HG02938 (cell line): ENCODE results near the gene UBASH3A.
"Not testable (repeated sequence)": the region's sequence is repeated elsewhere in the genome, so short reads cannot be mapped to it uniquely, and the experiment has no call there.

Source experiments
- ATAC-seq: cut with Tn5 transposase; IDR thresholded peaks from one replicate; pipeline ENCODE4 v1.9.1; 2021; ENCODE audit warnings: mild to moderate bottlenecking, moderate library complexity; ENCODE audit not compliant: unreplicated experiment

Gene UBASH3A

GRCh38 chr21:42390193-42390592, 13.5 kb upstream of the UBASH3A start:
- ATAC-seq, result no peak

DNA sequence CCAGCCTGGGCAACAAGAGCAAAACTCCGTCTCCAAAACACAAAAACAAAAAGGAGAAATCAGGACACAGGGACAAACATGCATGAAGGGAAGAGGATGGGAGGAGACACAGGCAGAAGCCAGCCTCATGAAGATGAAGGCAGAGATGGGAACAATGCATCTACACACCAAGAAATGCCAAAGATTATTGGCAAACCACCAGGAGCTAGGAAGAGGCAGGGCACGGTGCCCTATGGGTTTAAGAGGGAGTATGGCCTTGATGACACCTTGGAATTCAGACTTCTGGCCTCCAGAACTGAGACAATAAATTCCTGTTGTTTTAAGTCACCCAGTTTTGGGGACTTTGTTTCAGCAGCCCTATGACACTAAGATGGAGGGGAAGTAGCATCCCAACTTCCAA, 13.0 kb upstream of the UBASH3A start:
- ATAC-seq, result no peak

DNA sequence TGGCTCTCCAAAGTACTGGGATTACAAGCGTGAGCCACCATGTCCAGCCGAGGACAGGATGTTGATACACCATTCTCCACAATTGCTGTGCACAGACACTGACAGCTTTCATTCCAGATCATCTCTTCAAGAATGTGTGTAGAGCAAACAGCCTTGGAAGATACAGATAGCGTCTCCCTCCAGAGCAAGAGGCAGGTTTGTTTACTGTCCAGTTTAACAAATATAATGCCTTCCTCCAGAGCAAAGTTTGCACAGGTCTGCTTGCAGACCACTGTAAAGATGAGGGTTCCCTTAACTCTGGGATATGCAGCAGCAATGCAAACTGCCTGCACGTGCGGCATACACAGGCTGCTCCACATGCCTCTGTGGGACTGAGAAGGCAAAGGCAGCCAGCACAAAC, 12.4 kb upstream of the UBASH3A start:
- no peak for ATAC-seq

GRCh38 chr21:42392731-42393442, 10.8 kb upstream of the UBASH3A start:
- ATAC-seq, result peak; percentile 67

DNA sequence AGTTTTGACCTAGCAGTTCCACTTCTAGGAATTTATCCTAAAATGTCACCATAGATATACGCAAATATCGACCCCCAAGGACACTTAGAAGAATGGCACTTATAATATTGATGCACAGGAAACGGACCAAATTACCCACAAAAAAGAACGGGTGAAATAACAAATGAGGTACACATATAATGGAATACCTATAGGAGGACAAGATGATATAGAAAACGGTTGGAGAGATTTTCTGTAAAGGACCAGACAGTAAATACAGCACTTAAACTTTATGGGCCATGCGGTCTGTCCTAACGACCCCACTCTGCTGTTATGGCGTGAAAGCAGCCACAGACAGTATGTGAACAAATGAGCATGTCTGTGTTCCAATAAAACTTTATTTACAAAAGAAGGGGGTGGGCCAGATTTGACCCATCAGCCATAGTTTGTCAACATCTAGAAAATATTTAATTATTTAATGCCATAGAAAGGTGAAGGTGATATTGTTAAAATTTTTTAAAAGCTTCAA, 10.2 kb upstream of the UBASH3A start:
- no peak for ATAC-seq

- no peak for ATAC-seq
Observed at GRCh38 chr21:42395302-42395701, 8.4 kb upstream of the UBASH3A start.

DNA sequence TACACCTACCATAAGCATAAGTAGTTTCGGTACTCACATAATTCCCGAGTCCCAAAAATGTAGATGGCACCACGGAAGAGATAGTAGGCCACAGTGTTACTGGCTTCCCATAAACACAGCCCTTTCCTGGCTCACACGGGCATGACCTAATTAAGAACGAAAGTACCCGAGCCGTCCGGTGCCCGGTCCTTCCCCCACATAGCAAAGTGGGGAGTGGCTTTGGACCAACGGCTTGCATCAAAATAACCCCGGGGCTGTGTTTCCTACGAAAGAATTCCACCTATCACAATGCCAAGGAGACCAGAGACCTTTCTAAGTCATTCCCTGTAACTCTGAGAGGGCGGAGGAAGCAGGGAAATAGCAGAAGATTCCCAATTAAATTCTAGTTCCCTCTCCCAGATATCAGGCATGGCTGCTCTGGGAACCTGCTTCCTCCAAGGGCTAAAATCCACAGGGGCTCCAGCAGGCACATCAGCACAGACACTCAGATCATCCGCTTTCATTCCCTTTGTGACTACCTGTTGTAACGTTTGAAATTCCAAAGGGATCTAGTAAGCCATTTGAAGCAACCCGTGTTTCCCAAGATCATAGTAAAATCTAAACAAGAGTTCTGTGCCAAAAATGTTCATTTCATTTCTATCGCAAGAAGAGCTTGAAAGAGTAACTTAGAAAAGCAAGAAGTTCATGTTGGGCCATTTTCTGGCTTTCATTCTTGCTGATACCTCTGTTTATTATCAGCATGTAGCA, 7.6 kb upstream of the UBASH3A start, which contains the start of gene TMPRSS3:
TSS of gene TMPRSS3 (minus strand) at position 148 of the 747 bp plus-strand sequence. CDS start 635 bp downstream, outside the sequence.
- ATAC-seq, result no peak

- no peak for ATAC-seq
Observed at GRCh38 chr21:42396799-42397745, 6.6 kb upstream of the UBASH3A start.

DNA sequence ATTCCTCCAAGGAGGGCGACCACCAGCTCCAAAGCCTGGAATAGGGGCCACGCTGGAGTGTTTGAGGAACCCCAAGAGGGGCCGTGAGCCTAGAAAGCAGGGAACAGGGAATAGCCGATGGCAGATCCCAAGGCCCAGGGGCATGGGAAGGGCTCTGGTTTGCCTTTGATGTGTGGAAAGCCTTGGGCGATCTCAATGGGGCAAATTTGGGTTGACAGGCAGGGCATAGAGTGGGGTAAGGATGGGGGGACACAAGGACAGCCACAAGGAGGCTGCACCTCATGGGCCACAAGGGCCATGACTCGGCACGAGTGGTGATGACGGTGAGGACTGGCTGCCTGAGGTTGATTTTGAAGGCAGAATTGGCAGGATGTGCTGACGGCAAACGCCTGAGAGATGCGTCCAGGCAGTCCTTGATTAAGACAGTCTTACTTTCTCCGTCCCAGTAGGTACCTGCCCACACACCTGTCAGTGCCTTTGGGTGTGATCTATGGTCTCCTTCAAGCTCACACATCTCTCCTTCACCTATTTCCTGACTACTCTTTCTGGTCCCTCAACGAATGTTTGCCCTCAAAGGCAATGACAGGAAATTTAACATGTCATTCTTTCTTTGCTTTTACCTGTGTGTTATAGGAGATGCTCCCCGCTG, 5.8 kb upstream of the UBASH3A start:
- no peak for ATAC-seq

- ATAC-seq, result no peak
Observed at GRCh38 chr21:42398436-42399028, 5.2 kb upstream of the UBASH3A start.

GRCh38 chr21:42400525-42400924, 3.2 kb upstream of the UBASH3A start:
- peak; percentile 51 for ATAC-seq

- ATAC-seq, result no peak
Observed at GRCh38 chr21:42401154-42401553, 2.5 kb upstream of the UBASH3A start.

- no peak for ATAC-seq
Observed at GRCh38 chr21:42401820-42402251, 1.9 kb upstream of the UBASH3A start.

DNA sequence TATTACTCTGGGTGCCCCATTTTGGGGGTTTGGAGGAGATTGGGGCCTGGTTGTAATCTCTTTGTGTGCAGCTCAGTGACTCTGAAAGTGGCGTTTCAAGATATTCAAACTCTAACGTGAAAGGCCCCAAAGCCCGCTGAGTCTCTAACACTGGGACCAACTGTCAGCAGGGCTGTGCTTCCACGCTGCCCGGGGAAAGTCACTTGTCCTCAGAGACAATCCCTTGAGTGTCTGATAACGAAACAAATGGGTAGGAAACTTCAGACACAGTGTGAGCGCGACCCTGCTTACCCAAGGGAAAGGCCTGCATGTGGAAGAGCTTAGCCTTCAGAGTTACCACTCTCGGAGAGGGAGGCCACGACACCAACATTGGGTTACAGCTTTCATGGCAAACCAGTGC, 837 bp downstream of the UBASH3A start:
- ATAC-seq, result no peak

- no peak for ATAC-seq
Observed at GRCh38 chr21:42405064-42406013, 1.6 kb downstream of the UBASH3A start.

GRCh38 chr21:42406201-42406621, 2.5 kb downstream of the UBASH3A start:
- ATAC-seq, result no peak

DNA sequence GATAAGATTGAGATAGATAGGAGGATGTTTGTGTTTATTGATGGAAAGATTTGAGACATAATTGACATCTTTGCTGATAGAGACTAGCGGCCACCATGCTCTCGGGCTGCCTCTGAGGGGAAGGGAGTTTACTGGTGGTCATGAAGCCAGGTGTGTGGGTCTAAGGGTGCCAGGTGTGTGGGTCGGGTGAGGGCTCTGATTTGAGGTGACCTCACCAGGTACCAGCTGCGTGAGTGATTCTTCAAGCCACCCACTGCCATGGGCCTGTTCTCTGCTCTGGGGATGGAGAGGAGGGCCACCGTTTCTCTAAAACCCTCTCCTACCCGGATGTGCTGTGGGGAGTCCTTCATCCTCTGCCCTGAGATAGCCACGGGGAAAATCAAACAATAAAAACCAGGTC, 3.2 kb downstream of the UBASH3A start:
- no peak for ATAC-seq

DNA sequence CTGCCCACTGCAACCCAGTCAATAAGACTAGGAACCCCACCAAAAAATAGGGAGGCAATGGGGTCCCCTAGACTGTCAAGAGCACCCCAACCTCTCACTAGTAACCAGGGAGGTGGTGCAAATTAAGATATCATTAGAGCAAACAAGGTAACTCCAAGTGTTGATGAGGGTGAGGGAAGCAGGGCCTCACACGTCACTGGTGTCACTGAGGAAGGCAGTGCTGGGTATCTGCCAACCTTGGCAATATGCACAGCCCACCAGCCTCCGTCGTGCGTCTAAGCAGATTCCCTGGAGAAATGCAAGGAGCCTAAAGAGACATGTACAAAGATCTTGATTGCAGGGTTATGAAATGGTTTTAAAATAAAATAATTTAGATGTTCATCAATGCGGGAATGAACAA, 3.8 kb downstream of the UBASH3A start:
- ATAC-seq, result no peak

GRCh38 chr21:42408718-42409117, 5.0 kb downstream of the UBASH3A start:
- not testable (repeated sequence) for ATAC-seq
